Right lobe of liver (tissue), 6 donors: ENCODE results near the gene GFI1B. TPM values are rescaled to one million over a fixed set of nuclear protein-coding genes. Genes with fewer than 3 reads are reported as not detected.

Source experiments
- ATAC-seq, 4 donors: fragments of 200-7000 bp; cut with Tn5 transposase; one replicate each; pipeline ENCODE4 v1.9.1; 2020; ENCODE audit warnings: mild to moderate bottlenecking in 4 of 4, moderate library complexity in 4 of 4
- DNase-seq, 3 donors: peaks; one replicate each; pipeline ENCODE4 v3.0.0-alpha.2; 2020
- H3K27ac ChIP-seq, 3 donors: fragments of 200-600 bp; one replicate each; pipeline ENCODE4 v1.8.0; 2022
- H3K27me3 ChIP-seq, 2 donors: fragments of 200-600 bp; one replicate each; pipeline ENCODE4 v1.8.0; 2022
- H3K36me3 ChIP-seq, 4 donors: fragments of 200-600 bp; sonication (generic) in 1 of 4; one replicate each; pipeline versions ENCODE4 v1.5.1 to v1.8.0; 2017 to 2022; ENCODE audit warnings: control low read depth in 1 of 4
- H3K4me1 ChIP-seq, 4 donors: fragments of 200-600 bp; sonication (generic) in 1 of 4; one replicate each; pipeline versions ENCODE4 v1.5.1 to v1.8.0; 2017 to 2022; ENCODE audit warnings: control low read depth in 1 of 4
- H3K4me3 ChIP-seq, 3 donors: fragments of 200-600 bp; one replicate each; pipeline ENCODE4 v1.8.0; 2022
- H3K9me3 ChIP-seq, 4 donors: fragments of 200-600 bp; sonication (generic) in 1 of 4; one replicate each; pipeline versions ENCODE4 v1.5.1 to v1.8.0; 2017 to 2022; ENCODE audit warnings: control low read depth in 1 of 4
- CTCF ChIP-seq, 4 donors: fragments of 200-600 bp in 3 of 4; fragments of 450-650 bp in 1 of 4; IDR thresholded peaks; one replicate each; pipeline versions ENCODE4 v1.5.1 to v1.8.0; 2016 to 2022; ENCODE audit warnings: antibody characterized with exemption in 4 of 4, mild to moderate bottlenecking in 2 of 4
- POLR2A ChIP-seq: fragments of 450-650 bp; IDR thresholded peaks from one replicate; pipeline ENCODE4 v1.6.1; 2017; ENCODE audit warnings: antibody characterized with exemption, mild to moderate bottlenecking
- WGBS: methylation state at CpG from one replicate; pipeline ENCODE4 v1.1.6; 2018; ENCODE audit warnings: low coverage, low lambda C conversion rate; ENCODE audit not compliant: insufficient coverage; ENCODE audit errors: missing lambda C conversion rate; 5-methylcytosine and 5-hydroxymethylcytosine counted together
- intact Hi-C, 2 donors: fragments of 100-400 bp; cut with DNase I; formaldehyde crosslinking; loops; one replicate each; pipeline versions ENCODE4 v1.11.2 to v1.14.1; 2022
- total RNA-seq, 6 experiments: library from RNA; depleted of rRNA in 2 of 6; stranded (reverse); fragments of >200 nt in 2 of 6; fragmentation: NEBNext Ultra II Directional in 3 of 6; extraction: Animal tissue kit (Norgen Biotek cat#: 25700) in 3 of 6; gene quantifications; one replicate each; pipeline versions ENCODE4 v1.1.0 to v1.2.4, GENCODE V29; 2016 to 2023
- donor health status: DM: no; HTN: yes; CAD: no.
- donor health status: DM: no; HTN: no; CAD: no.
- donor health status: DM: no; HTN: no; CAD: no.
- donor health status: DM: no; HTN: yes; CAD: no.
- donor health status: DM: no; HTN: yes; CAD: no.

GFI1B gene
- total RNA-seq, 6 experiments from 2014 or later = 0.24 to 0.64 (median 0.39) TPM; not detected in 3

- 42% methylated on average over 12 of the region's 18 CpGs for WGBS
- Histone ChIP-seq H3K36me3 (no peaks in the 10 kb centered on the region), H3K4me1 (no peaks in the 10 kb centered on the region), H3K27ac (no peak overlapping the region), H3K9me3 (no peaks in the 10 kb centered on the region), H3K4me3 (no peak overlapping the region), H3K27me3 (no peaks in the 10 kb centered on the region)
- TF ChIP-seq CTCF (IDR thresholded peaks at IDR 0.05) = no peak
- no peak for TF ChIP-seq POLR2A
- peak in 2 of 4 donors; percentile 15 to 31 for ATAC-seq
- DNase-seq = no peak
- intact Hi-C loops = no loop called here
These were observed 20.5 kb downstream of the GFI1B start for GRCh38 chr9:132998831-132999635.

- H3K4me1 ChIP-seq = no peaks in the 10 kb centered on the region
- DNase-seq (no peak), ATAC-seq (peak; percentile 14 to 33 (median 22))
- intact Hi-C loops = no loop called here
- H3K27me3 ChIP-seq = no peaks in the 10 kb centered on the region
- no peaks in the 10 kb centered on the region for H3K36me3 ChIP-seq
- TF ChIP-seq POLR2A (no peak), CTCF (IDR thresholded peaks at IDR 0.05) (no peak)
- H3K27ac ChIP-seq = no peak overlapping the region
- no peak overlapping the region for H3K4me3 ChIP-seq
- WGBS = 21% methylated on average over 12 of the region's 13 CpGs
- no peaks in the 10 kb centered on the region for H3K9me3 ChIP-seq
These were observed 23.9 kb downstream of the GFI1B start for GRCh38 chr9:133002147-133003070.

GRCh38 chr9:133003071-133003461 is 24.6 kb downstream of the GFI1B start:
- Histone ChIP-seq H3K4me3 (no peak overlapping the region), H3K9me3 (no peaks in the 10 kb centered on the region), H3K36me3 (no peaks in the 10 kb centered on the region), H3K4me1 (no peaks in the 10 kb centered on the region), H3K27me3 (no peaks in the 10 kb centered on the region), H3K27ac (no peak overlapping the region)
- TF ChIP-seq CTCF (IDR thresholded peaks at IDR 0.05) (no peak), POLR2A (no peak)
- intact Hi-C loops = no loop called here
- WGBS = 19% methylated on average over 4 of the region's 13 CpGs
- DNase-seq = no peak
- ATAC-seq = peak in 2 of 4 donors; percentile 26 to 32

- Histone ChIP-seq H3K9me3 (no peaks in the 10 kb centered on the region), H3K4me3 (no peak overlapping the region), H3K4me1 (no peaks in the 10 kb centered on the region), H3K36me3 (no peaks in the 10 kb centered on the region), H3K27ac (no peak overlapping the region), H3K27me3 (no peaks in the 10 kb centered on the region)
- intact Hi-C loops = no loop called here
- no peak for ATAC-seq
- no peak for DNase-seq
- 26% methylated on average over 2 of the region's 9 CpGs for WGBS
- TF ChIP-seq CTCF (IDR thresholded peaks at IDR 0.05) (no peak), POLR2A (no peak)
These were observed 25.2 kb downstream of the GFI1B start for GRCh38 chr9:133003671-133004090.
